Measurements from ENCODE around the gene ACRV1.

Gene ACRV1

GRCh38 chr11:125649465-125650166, 31.0 kb downstream of the ACRV1 start:
- no peak for DNase-seq (ENCODE audit: low read depth)

- DNase-seq (ENCODE audit: low read depth): no peak
These were observed 34.8 kb downstream of the ACRV1 start for GRCh38 chr11:125645871-125646270.

GRCh38 chr11:125638315-125638714, 42.3 kb downstream of the ACRV1 start:
- DNase-seq (ENCODE audit: low read depth): no peak

GRCh38 chr11:125637840-125638239, 42.8 kb downstream of the ACRV1 start:
- no peak for DNase-seq (ENCODE audit: low read depth)

- DNase-seq (ENCODE audit: low read depth): no peak
These were observed 53.3 kb downstream of the ACRV1 start for GRCh38 chr11:125627236-125627910.

- DNase-seq (ENCODE audit: low read depth): no peak
These were observed 54.2 kb downstream of the ACRV1 start for GRCh38 chr11:125626288-125626950.

GRCh38 chr11:125625630-125626287, 54.9 kb downstream of the ACRV1 start:
- DNase-seq (ENCODE audit: low read depth): peak; percentile 78

GRCh38 chr11:125625225-125625629, 55.4 kb downstream of the ACRV1 start:
- no peak for DNase-seq (ENCODE audit: low read depth)

GRCh38 chr11:125624756-125625213, 55.9 kb downstream of the ACRV1 start, which contains the start of gene CHEK1:
TSS of gene CHEK1 (plus strand) at chr11:125625163. CDS start at chr11:125626769, 1,606 bp downstream.
- no peak for DNase-seq (ENCODE audit: low read depth)

- no peak for DNase-seq (ENCODE audit: low read depth)
These were observed 57.6 kb downstream of the ACRV1 start for GRCh38 chr11:125623064-125623463.

- DNase-seq (ENCODE audit: low read depth): no peak
These were observed 58.7 kb downstream of the ACRV1 start for GRCh38 chr11:125621995-125622394.

Data from stromal cell of bone marrow (primary cell).